IPS-18a (cell line): ENCODE measurements around the gene CEBPA.

Source experiments
- H3K27ac ChIP-seq: one replicate; pipeline ENCODE4 v1.5.1; 2013; ENCODE audit warnings: low read length
- H3K27me3 ChIP-seq: one replicate; pipeline ENCODE4 v1.6.1; 2013; ENCODE audit warnings: mild to moderate bottlenecking, low read length; ENCODE audit not compliant: control insufficient read depth, insufficient read depth
- H3K36me3 ChIP-seq: one replicate; pipeline ENCODE4 v1.6.1; 2013; ENCODE audit warnings: low read depth, low read length; ENCODE audit not compliant: control insufficient read depth
- H3K4me1 ChIP-seq: one replicate; pipeline ENCODE4 v1.6.1; 2013; ENCODE audit warnings: low read depth, low read length; ENCODE audit not compliant: control insufficient read depth
- H3K4me3 ChIP-seq: one replicate; pipeline ENCODE4 v1.5.1; 2013; ENCODE audit warnings: low read length
- H3K9ac ChIP-seq: one replicate; pipeline ENCODE4 v1.6.1; 2013; ENCODE audit warnings: mild to moderate bottlenecking, low read length, moderate library complexity
- H3K9me3 ChIP-seq: one replicate; pipeline ENCODE4 v1.6.1; 2013; ENCODE audit warnings: low read depth, low read length; ENCODE audit not compliant: control insufficient read depth

The CEBPA gene

DNA sequence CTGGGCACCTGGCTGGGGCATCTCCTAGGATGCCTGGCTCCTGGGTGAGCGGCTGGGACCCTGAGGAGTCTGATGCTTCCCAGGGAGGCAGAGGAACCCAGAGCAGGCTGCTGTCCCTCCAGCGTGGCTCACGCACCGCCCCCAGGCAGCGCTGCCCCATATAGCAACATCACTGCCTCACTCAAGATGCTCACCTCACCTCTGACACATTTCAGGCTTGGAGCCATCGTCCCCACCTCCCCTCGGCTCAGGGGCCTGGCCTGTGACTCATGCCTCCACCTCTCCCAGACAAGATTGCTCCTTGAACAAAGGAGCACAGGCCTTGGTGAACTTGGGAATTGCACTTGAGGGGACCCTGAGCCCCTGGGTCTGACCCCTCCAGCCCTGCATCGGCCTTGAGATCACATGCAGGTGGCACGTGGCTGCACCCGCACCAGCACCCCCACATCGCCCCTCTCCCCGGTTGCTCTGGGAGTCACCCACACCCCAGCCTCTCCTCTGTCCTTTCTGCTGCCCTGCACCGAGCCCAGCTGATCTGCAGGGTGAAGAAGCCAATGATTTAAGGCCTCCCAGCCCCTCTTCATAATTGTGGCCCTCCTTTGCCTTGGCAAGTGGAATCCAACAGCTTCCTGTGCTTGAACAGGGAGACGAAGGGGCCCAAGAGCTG lies 11.2 kb downstream of the CEBPA start:
- H3K9me3 ChIP-seq = no peaks in the 10 kb centered on the region
- H3K36me3 ChIP-seq = no peaks in the 10 kb centered on the region
- H3K4me1 ChIP-seq = no peaks in the 10 kb centered on the region
- H3K9ac ChIP-seq = no peak overlapping the region
- H3K4me3 ChIP-seq = no peak overlapping the region
- H3K27ac ChIP-seq = no peak overlapping the region
- H3K27me3 ChIP-seq = no peaks in the 10 kb centered on the region

DNA sequence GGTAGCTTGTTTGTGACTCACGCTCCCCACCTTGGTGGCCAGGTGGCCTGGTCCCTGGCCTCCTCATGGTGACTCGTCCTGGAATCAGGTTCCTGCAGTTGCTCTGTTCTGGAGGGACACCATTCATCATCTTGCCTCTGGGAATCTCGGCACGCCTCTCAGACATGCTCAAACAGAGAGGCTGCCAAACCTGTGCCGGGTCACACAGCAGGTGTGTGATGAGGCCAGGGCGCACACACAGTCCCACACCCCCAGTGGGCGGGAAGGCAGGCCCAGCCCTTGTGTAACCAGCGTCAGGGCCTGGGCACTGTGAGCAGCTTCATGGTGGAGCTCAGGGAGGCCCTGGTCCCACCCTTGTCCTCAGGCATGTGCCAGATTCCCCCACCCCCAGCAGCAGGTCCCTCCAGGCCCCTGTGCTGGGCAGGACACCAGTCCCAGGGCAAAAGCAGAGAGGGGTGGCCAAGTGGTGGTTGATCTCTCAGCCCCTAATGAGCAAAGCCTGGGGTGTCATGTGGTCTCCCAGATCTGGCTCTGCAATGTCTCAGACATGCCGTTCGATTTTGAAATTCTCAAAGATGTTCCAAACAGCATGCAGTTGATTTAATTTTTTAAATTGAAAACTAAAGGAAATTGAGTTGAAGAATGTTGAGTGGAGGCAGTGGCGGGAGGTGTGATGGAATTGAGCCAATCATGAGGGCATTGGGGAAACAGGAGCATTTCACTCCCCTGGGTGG lies 12.1 kb downstream of the CEBPA start:
- Histone ChIP-seq H3K36me3 (no peaks in the 10 kb centered on the region), H3K9ac (no peak overlapping the region), H3K9me3 (no peaks in the 10 kb centered on the region), H3K27ac (no peak overlapping the region), H3K4me1 (no peaks in the 10 kb centered on the region), H3K4me3 (no peak overlapping the region), H3K27me3 (no peaks in the 10 kb centered on the region)

GRCh38 chr19:33289261-33289660 lies 13.1 kb downstream of the CEBPA start:
- Histone ChIP-seq H3K4me3 (no peak overlapping the region), H3K4me1 (no peaks in the 10 kb centered on the region), H3K27ac (no peak overlapping the region), H3K36me3 (no peaks in the 10 kb centered on the region), H3K9me3 (no peaks in the 10 kb centered on the region), H3K9ac (no peak overlapping the region), H3K27me3 (no peaks in the 10 kb centered on the region)

GRCh38 chr19:33288666-33289065 lies 13.7 kb downstream of the CEBPA start:
- no peaks in the 10 kb centered on the region for H3K36me3 ChIP-seq
- H3K4me1 ChIP-seq = no peaks in the 10 kb centered on the region
- no peak overlapping the region for H3K27ac ChIP-seq
- H3K9ac ChIP-seq = no peak overlapping the region
- no peaks in the 10 kb centered on the region for H3K9me3 ChIP-seq
- no peak overlapping the region for H3K4me3 ChIP-seq
- H3K27me3 ChIP-seq = no peaks in the 10 kb centered on the region

- Histone ChIP-seq H3K4me3 (no peak overlapping the region), H3K4me1 (no peaks in the 10 kb centered on the region), H3K27me3 (no peaks in the 10 kb centered on the region), H3K9me3 (no peaks in the 10 kb centered on the region), H3K36me3 (no peaks in the 10 kb centered on the region), H3K9ac (no peak overlapping the region), H3K27ac (no peak overlapping the region)
Measured at GRCh38 chr19:33287927-33288326, 14.4 kb downstream of the CEBPA start.

DNA sequence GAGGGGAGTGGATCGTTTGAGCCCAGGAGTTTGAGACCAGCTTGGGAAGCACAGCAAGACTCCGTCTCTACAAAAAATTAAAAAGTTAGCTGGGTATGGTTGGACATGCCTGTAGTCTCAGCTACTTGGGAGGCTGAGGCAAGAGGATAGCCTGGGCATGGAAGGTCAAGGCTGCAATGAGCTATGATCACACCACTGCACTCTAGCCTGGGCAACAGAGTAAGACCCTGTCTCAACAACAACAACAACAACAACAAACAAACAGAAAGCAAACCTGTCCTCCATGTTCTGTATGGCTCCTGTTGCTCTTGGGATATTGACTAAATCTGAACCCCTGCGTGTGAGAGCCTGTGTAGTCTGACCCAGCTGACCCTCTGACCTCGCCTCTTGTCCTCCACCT lies 14.9 kb downstream of the CEBPA start:
- Histone ChIP-seq H3K4me3 (no peak overlapping the region), H3K9ac (no peak overlapping the region), H3K27ac (no peak overlapping the region), H3K27me3 (no peaks in the 10 kb centered on the region), H3K9me3 (no peaks in the 10 kb centered on the region), H3K4me1 (no peaks in the 10 kb centered on the region), H3K36me3 (no peaks in the 10 kb centered on the region)

DNA sequence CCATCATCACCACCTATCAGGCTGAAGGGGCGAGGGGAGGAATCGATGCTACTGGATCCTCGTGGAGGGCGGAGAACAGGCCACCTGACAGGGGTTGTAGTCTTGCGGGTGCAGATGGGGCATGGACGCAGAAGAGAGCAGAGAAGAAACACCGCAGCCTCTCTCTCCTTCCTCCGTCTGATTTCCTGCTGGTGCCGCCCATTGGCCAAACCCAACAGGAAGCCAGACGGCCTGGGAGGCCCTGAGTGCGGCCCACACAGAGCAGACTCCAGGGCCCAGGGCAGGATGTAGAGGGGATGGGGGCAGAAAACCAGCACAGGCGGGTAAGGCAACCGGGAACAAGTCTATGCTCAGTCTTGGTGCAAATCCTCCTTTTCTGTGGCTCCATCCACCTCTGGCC lies 15.4 kb downstream of the CEBPA start:
- Histone ChIP-seq H3K27ac (no peak overlapping the region), H3K9me3 (no peaks in the 10 kb centered on the region), H3K4me1 (no peaks in the 10 kb centered on the region), H3K27me3 (no peaks in the 10 kb centered on the region), H3K4me3 (no peak overlapping the region), H3K36me3 (no peaks in the 10 kb centered on the region), H3K9ac (no peak overlapping the region)

DNA sequence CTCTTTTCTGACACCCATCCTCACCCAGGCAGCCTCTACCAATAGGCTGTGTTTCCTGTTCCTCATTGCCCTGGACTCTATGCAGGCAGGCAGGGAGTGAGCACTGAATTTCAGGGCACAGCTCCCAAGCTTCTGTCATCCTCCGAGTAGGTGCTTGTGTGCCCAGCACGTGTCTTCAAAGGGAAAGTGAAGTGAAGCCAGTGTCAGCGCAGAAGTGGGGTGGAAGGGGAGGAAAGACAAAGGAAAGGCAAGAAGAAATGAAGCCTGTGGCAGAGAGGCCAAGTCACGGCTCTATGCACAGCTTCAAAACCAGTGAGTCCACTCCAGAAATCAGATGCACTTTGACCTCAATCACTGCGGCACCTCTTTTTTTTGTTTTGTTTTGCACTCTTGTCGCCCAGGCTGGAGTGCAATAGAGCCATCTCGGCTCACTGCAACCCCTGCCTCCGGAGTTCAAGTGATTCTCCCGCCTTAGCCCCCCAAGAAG lies 16.9 kb downstream of the CEBPA start:
- Histone ChIP-seq H3K36me3 (no peaks in the 10 kb centered on the region), H3K4me3 (no peak overlapping the region), H3K9me3 (no peaks in the 10 kb centered on the region), H3K27me3 (no peaks in the 10 kb centered on the region), H3K4me1 (no peaks in the 10 kb centered on the region), H3K9ac (no peak overlapping the region), H3K27ac (no peak overlapping the region)

DNA sequence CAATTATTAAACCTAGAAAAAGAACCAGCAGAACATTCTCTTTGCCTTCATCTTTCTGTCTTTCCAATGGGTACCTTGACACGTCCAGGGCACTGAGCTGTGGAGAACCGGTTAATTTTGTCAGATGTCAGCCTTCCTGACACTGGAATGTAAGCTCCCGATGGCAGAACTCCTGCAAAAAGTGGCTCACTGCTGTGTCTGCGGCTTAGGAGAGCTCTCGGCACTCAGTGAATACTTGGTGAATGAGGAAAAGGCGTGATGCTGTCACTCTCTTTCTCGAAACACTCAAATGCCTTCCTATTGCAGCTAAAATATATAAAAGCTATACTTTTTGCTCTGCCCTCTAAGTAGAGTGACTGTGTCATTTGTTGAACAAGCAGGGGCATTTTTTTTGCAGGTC lies 17.6 kb downstream of the CEBPA start:
- no peak overlapping the region for H3K9ac ChIP-seq
- H3K27me3 ChIP-seq = no peaks in the 10 kb centered on the region
- H3K36me3 ChIP-seq = no peaks in the 10 kb centered on the region
- H3K4me1 ChIP-seq = no peaks in the 10 kb centered on the region
- no peak overlapping the region for H3K27ac ChIP-seq
- H3K4me3 ChIP-seq = no peak overlapping the region
- no peaks in the 10 kb centered on the region for H3K9me3 ChIP-seq

DNA sequence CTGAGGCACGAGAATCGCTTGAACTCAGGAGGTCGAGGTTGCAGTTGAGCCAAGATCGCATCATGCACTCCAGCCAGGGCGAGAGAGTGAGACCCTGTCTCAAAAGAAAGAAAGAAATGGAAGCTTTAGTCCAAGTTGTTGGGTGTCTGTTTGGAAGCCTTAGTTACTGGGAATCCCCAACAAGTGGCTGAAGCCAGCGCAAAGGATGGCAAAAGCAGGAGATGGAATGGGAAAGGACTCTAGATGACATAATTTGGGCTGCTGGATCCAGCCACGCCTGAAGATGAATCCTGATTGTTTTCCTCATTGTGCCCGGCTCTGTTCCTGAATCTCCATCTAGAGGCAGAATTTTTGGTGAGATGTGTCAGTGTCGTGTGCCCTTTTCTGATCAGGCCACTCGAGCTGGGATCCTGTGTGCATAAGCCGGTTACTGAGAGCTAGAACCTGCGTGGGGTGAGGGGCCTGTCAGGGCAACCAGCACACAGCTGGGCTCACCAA lies 18.1 kb downstream of the CEBPA start:
- Histone ChIP-seq H3K27me3 (no peaks in the 10 kb centered on the region), H3K4me1 (no peaks in the 10 kb centered on the region), H3K36me3 (no peaks in the 10 kb centered on the region), H3K27ac (no peak overlapping the region), H3K9me3 (no peaks in the 10 kb centered on the region), H3K4me3 (no peak overlapping the region), H3K9ac (no peak overlapping the region)

- no peaks in the 10 kb centered on the region for H3K27me3 ChIP-seq
- no peak overlapping the region for H3K4me3 ChIP-seq
- H3K36me3 ChIP-seq = no peaks in the 10 kb centered on the region
- H3K4me1 ChIP-seq = no peaks in the 10 kb centered on the region
- no peak overlapping the region for H3K27ac ChIP-seq
- H3K9me3 ChIP-seq = no peaks in the 10 kb centered on the region
- no peak overlapping the region for H3K9ac ChIP-seq
Measured at GRCh38 chr19:33283589-33283988, 18.7 kb downstream of the CEBPA start.
